HG02588 (cell line): Measurements from ENCODE around the gene CAPN9.

Experiments used
- ATAC-seq: cut with Tn5 transposase; IDR thresholded peaks from one replicate; pipeline ENCODE4 v1.9.1; 2021; ENCODE audit warnings: mild to moderate bottlenecking, moderate library complexity; ENCODE audit not compliant: unreplicated experiment

CAPN9 gene

DNA sequence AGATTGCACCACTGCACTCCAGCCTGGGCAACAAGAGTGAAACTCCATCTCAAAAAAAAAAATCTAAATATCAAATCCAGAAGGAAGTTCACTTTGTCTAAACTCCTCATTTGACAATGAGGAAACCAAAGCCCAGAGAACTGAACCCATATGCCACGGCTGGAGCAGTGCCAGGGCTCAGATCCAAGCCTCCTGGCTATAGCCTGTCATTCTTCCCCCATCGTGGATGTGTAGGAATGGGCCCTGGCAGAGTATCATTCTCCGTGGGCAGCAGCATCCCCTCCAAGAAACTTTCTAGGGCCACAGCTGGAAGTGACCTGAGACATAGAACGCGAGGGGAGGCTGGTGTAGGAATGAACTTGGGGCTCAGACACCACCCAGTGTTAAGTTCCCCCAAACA, 47.2 kb downstream of the CAPN9 start:
- ATAC-seq: no peak

GRCh38 chr1:230794871-230795605, 47.9 kb downstream of the CAPN9 start:
- ATAC-seq: no peak

- ATAC-seq: no peak
These were observed 49.4 kb downstream of the CAPN9 start for GRCh38 chr1:230796626-230797025.

DNA sequence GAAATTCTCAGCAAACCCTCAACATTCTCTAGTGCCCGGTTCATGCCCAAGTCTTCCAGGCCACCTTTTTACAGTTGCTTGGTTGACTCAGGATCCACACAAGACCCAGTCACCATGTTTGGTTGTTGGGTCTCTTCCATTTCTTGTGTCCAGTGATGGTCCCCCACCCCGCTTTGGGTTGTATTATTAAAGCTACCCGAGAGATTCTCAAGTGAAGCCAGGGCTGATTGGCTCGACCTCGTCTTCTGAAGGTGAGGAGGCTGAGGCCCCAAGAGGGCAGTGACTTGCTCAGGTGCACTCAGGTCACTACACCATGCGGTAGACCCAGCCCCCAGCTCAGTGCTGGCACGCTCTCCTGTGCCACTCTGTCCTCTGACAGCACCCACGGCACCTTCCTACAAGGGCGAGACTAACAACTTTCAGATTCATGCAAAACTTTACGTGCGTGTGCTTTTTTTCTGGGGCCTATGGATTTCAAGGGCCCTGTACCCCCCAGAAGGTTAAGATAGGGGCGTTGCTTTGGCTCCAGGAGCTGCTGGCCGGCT, 50.3 kb downstream of the CAPN9 start:
- ATAC-seq: no peak

- no peak for ATAC-seq
These were observed 50.8 kb downstream of the CAPN9 start for GRCh38 chr1:230797942-230798365.

GRCh38 chr1:230798491-230798890, 51.3 kb downstream of the CAPN9 start:
- ATAC-seq: no peak

- ATAC-seq: no peak
These were observed 54.0 kb downstream of the CAPN9 start for GRCh38 chr1:230800891-230801840.

- no peak for ATAC-seq
These were observed 57.2 kb downstream of the CAPN9 start for GRCh38 chr1:230804396-230804795.

DNA sequence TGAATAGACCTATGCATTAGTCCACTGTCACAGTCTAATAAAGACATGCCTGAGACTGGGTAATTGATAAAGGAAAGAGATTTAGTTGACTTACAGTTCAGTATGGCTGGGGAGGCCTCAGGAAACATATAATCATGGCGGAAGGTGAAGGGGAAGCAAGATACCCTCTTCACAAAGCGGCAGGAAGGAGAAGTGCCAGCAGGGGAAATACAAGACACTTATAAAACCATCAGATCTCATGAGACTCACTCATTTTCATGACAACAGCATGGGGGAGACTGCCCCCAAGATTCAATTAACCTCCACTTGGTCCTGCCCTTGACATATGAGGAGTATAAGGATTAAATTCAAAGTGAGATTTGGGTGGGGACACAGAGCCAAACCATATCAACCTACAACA, 59.4 kb downstream of the CAPN9 start:
- ATAC-seq: no peak

GRCh38 chr1:230807029-230807428, 59.8 kb downstream of the CAPN9 start:
- ATAC-seq: no peak

DNA sequence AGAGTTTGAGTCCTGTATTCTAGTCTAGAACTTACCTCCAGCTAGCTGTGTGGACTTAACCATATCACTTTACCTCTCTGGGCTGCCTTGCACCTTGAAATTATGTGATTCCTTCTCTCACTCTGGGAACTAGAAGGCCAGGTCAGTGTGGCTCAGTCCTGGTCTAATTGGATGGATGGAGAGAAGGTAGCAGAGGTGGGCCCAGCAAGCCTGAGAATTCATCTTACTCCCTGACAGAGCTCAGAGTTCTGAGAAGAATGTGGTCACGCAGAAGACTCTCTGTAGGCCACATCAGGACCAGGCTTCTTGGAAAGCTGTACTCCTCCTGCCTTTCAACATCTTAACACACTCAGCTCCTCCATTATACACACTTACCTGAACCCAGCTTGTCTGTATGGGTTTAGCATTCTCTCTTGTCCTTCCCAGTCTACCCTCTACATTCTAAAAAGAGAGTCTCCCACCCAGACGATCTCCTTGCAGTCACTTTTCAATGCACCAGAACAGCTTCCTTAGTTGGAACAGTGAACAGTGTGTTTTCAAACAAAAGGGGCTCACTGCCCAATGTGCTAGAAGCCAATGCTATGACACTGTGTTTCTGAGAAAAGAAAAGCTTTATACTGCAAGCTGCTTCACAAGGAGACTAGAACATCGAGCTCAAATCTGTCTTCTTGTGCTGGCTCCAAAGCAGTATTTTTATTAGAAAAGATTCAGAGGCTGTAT, 60.5 kb downstream of the CAPN9 start:
- no peak for ATAC-seq

DNA sequence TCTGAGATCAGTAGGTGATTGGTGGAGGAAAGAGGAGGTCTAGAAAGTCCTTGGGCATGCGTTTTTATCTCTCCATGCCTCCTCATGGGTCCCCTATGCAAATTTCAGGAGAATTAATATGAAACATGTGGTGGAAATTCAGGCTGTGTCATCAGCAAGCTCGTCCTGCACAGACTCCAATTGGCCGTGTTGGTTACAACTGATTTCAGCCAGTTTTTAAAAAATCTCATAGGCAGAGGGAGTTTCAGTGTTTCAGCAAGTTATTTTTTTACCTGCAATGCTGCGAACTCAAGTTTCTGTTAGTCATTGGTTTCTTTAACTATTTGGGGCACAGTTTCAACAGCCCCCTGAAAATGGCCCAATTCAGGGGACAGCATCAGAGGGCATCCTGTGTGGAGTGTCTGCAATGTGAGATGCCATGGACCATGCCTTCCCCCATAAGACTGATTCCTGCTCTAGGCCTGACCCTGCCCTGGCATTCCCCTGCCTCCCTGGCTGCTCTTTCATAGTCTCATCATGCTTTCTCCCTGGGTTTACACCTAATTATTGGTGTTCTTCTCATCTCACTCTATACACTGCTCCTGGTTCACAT, 61.2 kb downstream of the CAPN9 start:
- no peak for ATAC-seq

DNA sequence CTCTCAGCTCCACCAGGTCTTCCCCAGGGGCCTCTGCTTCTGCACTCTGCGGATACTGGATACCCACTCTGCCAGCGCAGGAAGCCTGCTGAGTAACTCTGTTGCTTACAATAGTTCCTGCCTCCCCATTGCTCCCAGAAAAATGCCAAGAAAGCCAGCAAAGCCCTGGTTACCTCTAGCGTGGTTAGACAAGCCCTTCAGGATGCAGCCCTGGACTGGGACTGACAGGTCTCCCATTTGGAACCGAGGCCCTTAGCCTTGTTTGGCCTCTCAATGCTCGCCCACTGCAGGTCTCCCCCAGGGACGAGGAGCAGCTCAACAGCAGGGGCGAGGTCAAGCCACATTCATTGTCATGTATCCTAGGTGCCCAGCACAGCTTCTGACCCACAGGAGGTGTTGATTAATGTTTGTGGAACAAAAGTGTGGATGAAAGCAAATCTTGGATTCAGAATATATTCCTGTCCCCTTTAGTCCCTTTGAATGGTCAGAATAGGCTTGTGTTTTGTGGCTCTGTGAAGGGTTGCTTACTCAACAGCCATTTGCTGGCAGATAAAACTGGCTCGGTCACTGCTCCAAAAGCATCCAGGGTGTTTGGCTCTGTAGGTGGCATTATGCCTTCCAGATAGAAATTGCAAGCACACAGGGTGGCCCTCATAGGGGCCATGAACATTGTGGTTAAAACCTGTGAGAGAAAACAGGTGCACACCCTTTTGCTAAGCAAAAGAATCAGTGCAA, 62.2 kb downstream of the CAPN9 start:
- no peak for ATAC-seq

GRCh38 chr1:230812568-230812967, 65.4 kb downstream of the CAPN9 start:
- ATAC-seq: no peak

- ATAC-seq: no peak
These were observed 67.9 kb downstream of the CAPN9 start for GRCh38 chr1:230814949-230815692.

DNA sequence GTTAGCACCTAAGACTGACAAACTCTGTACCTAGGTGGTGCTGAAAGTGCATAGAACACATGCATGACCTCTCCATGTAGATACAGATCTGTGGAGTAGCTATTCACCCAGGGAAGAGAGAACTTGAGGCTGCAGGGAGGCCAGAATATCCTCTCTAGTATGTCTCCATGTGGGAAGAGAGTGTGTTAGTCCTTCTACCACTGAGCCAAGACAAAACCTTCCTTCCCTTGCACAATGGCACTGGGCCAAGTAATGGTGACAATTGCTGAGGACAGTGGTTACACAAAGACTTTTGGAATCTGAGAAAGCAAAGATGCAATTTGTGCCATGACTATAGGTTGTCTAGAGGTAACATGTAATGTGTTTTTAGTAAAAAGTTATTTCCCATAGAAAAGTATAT, 68.8 kb downstream of the CAPN9 start:
- ATAC-seq: no peak

DNA sequence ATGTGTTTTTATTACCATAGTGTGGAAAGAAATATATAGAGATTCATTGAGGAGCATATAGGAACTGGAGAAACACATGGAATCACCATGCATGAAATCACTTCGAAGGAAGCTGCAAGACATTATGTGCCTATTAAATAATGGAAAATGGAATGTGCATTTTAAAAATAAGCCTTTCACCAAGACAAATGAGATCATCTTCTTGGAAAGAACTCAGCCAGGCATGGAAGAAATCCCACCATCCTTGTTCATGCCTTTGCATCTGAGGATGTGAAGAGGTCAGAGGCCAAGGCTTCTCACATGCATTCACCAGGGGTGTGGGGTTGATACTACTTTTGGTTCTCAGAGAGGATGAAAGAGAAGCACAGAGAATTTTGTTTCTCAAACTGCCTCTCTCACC, 71.2 kb downstream of the CAPN9 start:
- ATAC-seq: no peak

DNA sequence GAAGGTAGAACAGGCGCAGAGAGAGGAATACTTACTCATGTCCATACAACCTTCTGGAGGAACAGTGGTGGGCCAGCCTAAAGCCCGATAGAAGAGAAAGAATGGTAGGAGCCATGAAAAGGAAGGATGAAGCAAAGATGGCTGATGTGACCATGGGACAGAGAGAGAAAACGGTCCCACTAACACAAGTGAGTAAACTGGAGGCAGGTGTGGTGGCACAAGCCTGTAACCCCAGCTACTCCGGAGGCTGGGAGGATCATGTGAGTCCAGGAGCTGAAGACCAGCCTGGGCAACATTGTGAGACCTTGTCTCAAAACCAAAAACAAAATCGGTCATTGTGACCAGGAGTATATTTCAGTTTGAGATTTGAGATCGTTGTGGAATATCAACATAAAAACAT, 71.7 kb downstream of the CAPN9 start:
- ATAC-seq: no peak

- ATAC-seq: no peak
These were observed 72.8 kb downstream of the CAPN9 start for GRCh38 chr1:230819976-230820375.
